ENCODE data around the gene IBA57. TPM values are rescaled to one million over a fixed set of nuclear protein-coding genes. Genes with fewer than 3 reads are reported as not detected.

Gene IBA57
- total RNA-seq, 2 experiments from 2014 or later = 9.1 to 9.9 TPM

DNA sequence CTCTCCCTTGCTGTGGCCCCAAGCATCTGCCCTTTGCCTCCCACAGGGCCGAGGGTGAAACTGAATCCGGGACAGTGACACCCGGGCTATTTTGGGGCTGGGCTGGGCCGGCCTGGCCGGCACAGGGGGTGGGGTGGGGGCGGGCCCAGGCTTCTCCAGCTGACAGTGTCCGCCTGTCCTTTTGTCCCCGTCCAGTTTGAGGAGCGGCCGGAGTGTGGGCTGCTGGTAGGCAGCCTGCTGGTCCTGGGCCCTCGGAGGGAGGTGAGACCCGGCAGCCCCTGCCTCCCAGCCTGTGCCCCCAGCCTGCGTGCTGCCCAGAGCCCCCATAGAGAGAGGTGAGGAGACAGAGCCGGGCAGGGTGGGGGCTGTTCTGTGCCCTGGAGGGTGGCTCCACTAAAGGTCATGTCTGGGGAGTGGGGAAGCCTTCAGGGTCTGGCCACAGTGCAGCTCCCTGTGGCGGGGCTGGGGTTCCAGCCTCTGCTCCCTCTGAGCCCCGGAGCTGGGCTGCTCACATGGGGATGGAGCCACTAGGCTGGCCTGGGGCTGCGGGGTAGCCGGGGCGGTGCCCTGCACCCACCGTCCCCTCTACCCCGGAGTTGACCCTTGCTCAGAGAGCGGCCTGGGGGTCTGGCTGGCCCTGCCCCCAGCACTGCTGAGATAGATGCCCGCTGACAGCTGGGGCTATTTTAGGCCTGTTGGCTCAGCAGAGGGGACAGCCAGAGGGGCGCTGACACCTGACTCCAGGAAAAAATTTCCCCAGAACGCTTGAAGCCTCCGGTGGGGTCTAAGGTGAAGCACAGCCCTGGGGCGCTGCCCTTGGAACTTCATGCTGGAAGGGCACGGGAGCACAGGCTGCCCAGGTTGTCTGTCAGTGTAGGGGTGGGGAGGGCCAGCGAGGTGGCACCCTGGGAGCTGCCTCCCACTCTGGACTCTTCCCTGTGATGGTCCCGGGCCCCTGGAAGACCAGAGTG, 42.5 kb downstream of the IBA57 start, which contains the start of gene OBSCN:
Gene OBSCN, plus strand, starts transcription at position 194 of the 971 bp plus-strand sequence. CDS start 3,740 bp downstream, outside the sequence.
- no peaks in the 10 kb centered on the region for H4K20me1 ChIP-seq (ENCODE audit: insufficient read depth, low read length)
- H3K4me2 ChIP-seq (ENCODE audit: low read length) = no peak within 1 kb of the TSS
- H3K9me2 ChIP-seq (ENCODE audit: insufficient read depth, low read length) = no peaks in the 10 kb centered on the region
- intact Hi-C loops (cut with micrococcal nuclease; ENCODE audit: unreplicated experiment) = no loop called here
- ChIA-PET POLR2A (no interaction called here), CTCF (ENCODE audit: unreplicated experiment) (no interaction called here)
- no peak within 1 kb of the TSS for H3K27ac ChIP-seq (ENCODE audit: low read depth, low read length, poor library complexity, severe bottlenecking)
- no peak for DNase-seq (ENCODE audit: low spot score)
- TF ChIP-seq, protein P1, sequence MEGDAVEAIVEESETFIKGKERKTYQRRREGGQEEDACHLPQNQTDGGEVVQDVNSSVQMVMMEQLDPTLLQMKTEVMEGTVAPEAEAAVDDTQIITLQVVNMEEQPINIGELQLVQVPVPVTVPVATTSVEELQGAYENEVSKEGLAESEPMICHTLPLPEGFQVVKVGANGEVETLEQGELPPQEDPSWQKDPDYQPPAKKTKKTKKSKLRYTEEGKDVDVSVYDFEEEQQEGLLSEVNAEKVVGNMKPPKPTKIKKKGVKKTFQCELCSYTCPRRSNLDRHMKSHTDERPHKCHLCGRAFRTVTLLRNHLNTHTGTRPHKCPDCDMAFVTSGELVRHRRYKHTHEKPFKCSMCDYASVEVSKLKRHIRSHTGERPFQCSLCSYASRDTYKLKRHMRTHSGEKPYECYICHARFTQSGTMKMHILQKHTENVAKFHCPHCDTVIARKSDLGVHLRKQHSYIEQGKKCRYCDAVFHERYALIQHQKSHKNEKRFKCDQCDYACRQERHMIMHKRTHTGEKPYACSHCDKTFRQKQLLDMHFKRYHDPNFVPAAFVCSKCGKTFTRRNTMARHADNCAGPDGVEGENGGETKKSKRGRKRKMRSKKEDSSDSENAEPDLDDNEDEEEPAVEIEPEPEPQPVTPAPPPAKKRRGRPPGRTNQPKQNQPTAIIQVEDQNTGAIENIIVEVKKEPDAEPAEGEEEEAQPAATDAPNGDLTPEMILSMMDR (conservative IDR thresholded peaks at IDR 0.05; ENCODE audit: low read length) = no peak
- no peak for TF ChIP-seq EZH2phosphoT487 (IDR thresholded peaks at IDR 0.05; ENCODE audit: borderline replicate concordance, low read depth, low read length)
- no TSS peak for BruUV-seq (replicated peaks)
- H2AFZ ChIP-seq (ENCODE audit: low read length) = no peak within 1 kb of the TSS
- H3K9me3 ChIP-seq (ENCODE audit: low read length) = no peaks in the 10 kb centered on the region
- no peaks in the 10 kb centered on the region for H3K79me2 ChIP-seq (ENCODE audit: insufficient read depth, low read depth, low read length)
- no peak within 1 kb of the TSS for H3K4me3 ChIP-seq (ENCODE audit: low read depth, low read length, poor library complexity, severe bottlenecking)
- no peaks in the 10 kb centered on the region for H3K36me3 ChIP-seq (ENCODE audit: insufficient read depth, low read length)
- peaks cover 4% of the 10 kb centered on the region for H3K4me1 ChIP-seq (ENCODE audit: insufficient read depth, low read length, poor library complexity, severe bottlenecking)

DNA sequence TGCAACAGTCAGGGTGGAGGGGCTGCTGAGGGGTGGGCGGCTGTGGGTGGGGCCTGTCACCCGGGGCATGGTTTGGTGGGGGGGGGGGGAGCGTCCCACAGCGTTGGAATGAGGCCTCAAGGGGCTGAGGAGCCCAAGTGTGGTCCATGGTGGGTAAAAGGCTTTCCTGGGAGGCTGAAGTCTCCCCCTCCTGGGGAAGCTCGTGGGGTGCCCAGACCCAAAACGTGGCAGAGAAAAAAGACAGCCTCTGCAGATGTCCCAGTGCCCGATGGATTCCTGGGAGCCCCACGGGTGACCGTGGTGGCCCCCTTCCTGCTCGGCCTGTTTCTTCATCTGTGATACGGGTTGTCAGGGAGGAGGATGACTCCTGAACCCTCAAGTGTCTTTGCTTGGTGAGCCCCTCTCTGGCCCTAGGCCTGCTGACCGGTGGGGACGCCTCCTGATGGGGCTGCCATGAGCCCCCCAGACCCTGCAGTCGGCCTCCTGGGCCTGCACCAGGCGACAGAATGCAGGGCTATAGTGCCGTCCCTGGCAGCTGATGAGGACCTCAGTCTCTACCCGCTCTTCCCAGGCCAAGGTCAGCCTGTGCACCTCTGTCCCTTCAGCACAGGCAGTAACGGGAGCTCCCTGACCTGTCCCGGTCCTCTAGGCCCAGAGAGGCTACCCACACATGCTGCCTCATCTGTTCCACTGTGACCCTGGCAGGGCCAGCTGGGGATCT, 43.4 kb downstream of the IBA57 start:
- BruUV-seq (replicated peaks) = no TSS peak
- Histone ChIP-seq H3K9me3 (ENCODE audit: low read length) (no peaks in the 10 kb centered on the region), H3K36me3 (ENCODE audit: insufficient read depth, low read length) (no peaks in the 10 kb centered on the region), H3K79me2 (ENCODE audit: insufficient read depth, low read depth, low read length) (no peaks in the 10 kb centered on the region), H2AFZ (ENCODE audit: low read length) (no peak overlapping the region), H3K4me2 (ENCODE audit: low read length) (no peak overlapping the region), H3K27ac (ENCODE audit: low read depth, low read length, poor library complexity, severe bottlenecking) (no peak overlapping the region), H4K20me1 (ENCODE audit: insufficient read depth, low read length) (no peaks in the 10 kb centered on the region), H3K4me1 (ENCODE audit: insufficient read depth, low read length, poor library complexity, severe bottlenecking) (peaks cover 4% of the 10 kb centered on the region), H3K4me3 (ENCODE audit: low read depth, low read length, poor library complexity, severe bottlenecking) (no peak overlapping the region), H3K9me2 (ENCODE audit: insufficient read depth, low read length) (no peaks in the 10 kb centered on the region)
- DNase-seq (ENCODE audit: low spot score) = no peak
- ChIA-PET CTCF (ENCODE audit: unreplicated experiment) (interaction anchor here (0.6 kb wide), 1 partner anchor 29 kb away, joined by 3 read pairs; no protein-coding TSS in a partner anchor), POLR2A (no interaction called here)
- intact Hi-C loops (cut with micrococcal nuclease; ENCODE audit: unreplicated experiment) = no loop called here
- no peak for TF ChIP-seq EZH2phosphoT487 (IDR thresholded peaks at IDR 0.05; ENCODE audit: borderline replicate concordance, low read depth, low read length)

DNA sequence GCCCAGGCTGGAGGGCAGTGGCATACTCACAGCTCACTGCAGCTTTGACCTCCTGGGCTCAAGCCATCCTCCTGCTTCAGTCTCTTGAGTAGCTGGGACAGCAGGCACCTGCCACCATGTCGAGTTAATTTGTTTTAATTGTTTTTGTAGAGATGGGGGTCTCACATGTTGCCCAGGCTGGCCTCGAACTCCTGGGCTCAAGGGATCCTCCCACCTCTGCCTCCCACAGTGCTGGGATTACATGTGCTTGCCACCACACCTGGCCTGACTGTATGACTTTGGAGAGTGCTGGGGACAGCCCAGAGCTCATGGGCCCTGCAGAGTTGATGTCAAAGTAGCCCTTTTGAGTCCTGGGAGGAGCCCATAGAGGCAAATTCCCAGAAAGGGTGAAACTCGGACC, 44.1 kb downstream of the IBA57 start:
- no TSS peak for BruUV-seq (replicated peaks)
- ChIA-PET POLR2A (interaction anchor here (0.6 kb wide), 1 partner anchor 61 kb away, joined by 4 read pairs; no protein-coding TSS in a partner anchor), CTCF (ENCODE audit: unreplicated experiment) (no interaction called here)
- H3K4me3 ChIP-seq (ENCODE audit: low read depth, low read length, poor library complexity, severe bottlenecking) = no peak overlapping the region
- H3K27ac ChIP-seq (ENCODE audit: low read depth, low read length, poor library complexity, severe bottlenecking) = no peak overlapping the region
- TF ChIP-seq EZH2phosphoT487 (IDR thresholded peaks at IDR 0.05; ENCODE audit: borderline replicate concordance, low read depth, low read length) = no peak
- TF ChIP-seq, protein P1 (conservative IDR thresholded peaks at IDR 0.05; ENCODE audit: low read length) = no peak
- no peak overlapping the region for H2AFZ ChIP-seq (ENCODE audit: low read length)
- no peaks in the 10 kb centered on the region for H3K9me3 ChIP-seq (ENCODE audit: low read length)
- H3K36me3 ChIP-seq (ENCODE audit: insufficient read depth, low read length) = no peaks in the 10 kb centered on the region
- H3K4me1 ChIP-seq (ENCODE audit: insufficient read depth, low read length, poor library complexity, severe bottlenecking) = peaks cover 4% of the 10 kb centered on the region
- no peak overlapping the region for H3K4me2 ChIP-seq (ENCODE audit: low read length)
- DNase-seq (ENCODE audit: low spot score) = no peak
- intact Hi-C loops (cut with micrococcal nuclease; ENCODE audit: unreplicated experiment) = loop anchor here (5.0 kb wide), 1 partner anchor 308 kb away; no protein-coding TSS in a partner anchor
- no peaks in the 10 kb centered on the region for H3K9me2 ChIP-seq (ENCODE audit: insufficient read depth, low read length)
- H3K79me2 ChIP-seq (ENCODE audit: insufficient read depth, low read depth, low read length) = no peaks in the 10 kb centered on the region
- H4K20me1 ChIP-seq (ENCODE audit: insufficient read depth, low read length) = no peaks in the 10 kb centered on the region
